Caco-2 (cell line): ENCODE results near the gene CDH2. TPM values are rescaled to one million over a fixed set of nuclear protein-coding genes. Genes with fewer than 3 reads are reported as not detected.

Experiments
- BruUV-seq: library from RNA; stranded (reverse); fragments of 400-500 nt; replicated peaks from 2 replicates; lab custom pipeline; 2021; lab: Mats Ljungman, UMichigan
- CTCF ChIA-PET: fragments of 300-600 bp; sonication (Branson Sonifier 250); formaldehyde crosslinking; loops from one replicate; lab custom pipeline; 2022; ENCODE audit warnings: antibody characterized with exemption; lab: Charles Lee
- POLR2A ChIA-PET: fragments of 300-600 bp; sonication (Branson Sonifier 250); formaldehyde crosslinking; loops from one replicate; lab custom pipeline; 2022; ENCODE audit warnings: antibody characterized with exemption; lab: Charles Lee
- DNase-seq, 2 experiments: peaks; one replicate each; pipeline versions ENCODE4 v3.0.0 to v3.0.0-alpha.2; 2020 to 2022
- H3K27me3 ChIP-seq: replicated peaks from 2 replicates; pipeline ENCODE4 v1.6.0; 2011; ENCODE audit warnings: low read length; ENCODE audit not compliant: control insufficient read depth, insufficient read depth
- H3K36me3 ChIP-seq: 2 replicates; pipeline ENCODE4 v1.5.1; 2011; ENCODE audit warnings: low read length; ENCODE audit not compliant: control insufficient read depth, insufficient read depth
- H3K4me1 ChIP-seq: fragments of 250-450 bp; sonication (Bioruptor Pico); 2 replicates; pipeline ENCODE4 v1.5.1; 2020; ENCODE audit warnings: mild to moderate bottlenecking
- H3K4me3 ChIP-seq: 2 replicates; pipeline ENCODE4 v1.5.1; 2011; ENCODE audit warnings: low read depth, mild to moderate bottlenecking, control low read depth, low read length
- H3K9me3 ChIP-seq: fragments of 250-450 bp; sonication (Bioruptor Pico); 2 replicates; pipeline ENCODE4 v1.5.1; 2020; ENCODE audit warnings: mild to moderate bottlenecking, moderate library complexity
- H3K27ac Mint-ChIP-seq: one replicate; pipeline ENCODE4 v1.8.0; 2022; ENCODE audit warnings: mixed read lengths; ENCODE audit not compliant: unreplicated experiment
- H3K27me3 Mint-ChIP-seq: one replicate; pipeline ENCODE4 v1.8.0; 2022; ENCODE audit warnings: mixed read lengths; ENCODE audit not compliant: insufficient read depth, unreplicated experiment
- H3K36me3 Mint-ChIP-seq: one replicate; pipeline ENCODE4 v1.8.0; 2022; ENCODE audit warnings: mild to moderate bottlenecking, mixed read lengths; ENCODE audit not compliant: insufficient read depth, unreplicated experiment
- H3K4me1 Mint-ChIP-seq: one replicate; pipeline ENCODE4 v1.8.0; 2022; ENCODE audit warnings: low read depth, mixed read lengths; ENCODE audit not compliant: unreplicated experiment
- H3K4me3 Mint-ChIP-seq: one replicate; pipeline ENCODE4 v1.8.0; 2022; ENCODE audit warnings: mild to moderate bottlenecking, moderate library complexity, mixed read lengths; ENCODE audit not compliant: unreplicated experiment
- H3K9me3 Mint-ChIP-seq: one replicate; pipeline ENCODE4 v1.8.0; 2022; ENCODE audit warnings: mixed read lengths; ENCODE audit not compliant: unreplicated experiment
- CTCF ChIP-seq, 2 experiments: fragments of 200-600 bp in 1 of 2; IDR thresholded peaks; 1 replicate in 1 of 2; 2 replicates in 1 of 2; pipeline versions ENCODE4 v1.5.1 to v1.8.0; 2011 to 2022; ENCODE audit warnings: antibody characterized with exemption in 1 of 2, control low read depth in 1 of 2, inconsistent platforms in 1 of 2, low read depth in 1 of 2, low read length in 1 of 2, mild to moderate bottlenecking in 1 of 2, moderate library complexity in 1 of 2; ENCODE audit not compliant: insufficient read depth in 1 of 2, severe bottlenecking in 1 of 2, unreplicated experiment in 1 of 2
- intact Hi-C: fragments of 100-400 bp; cut with micrococcal nuclease; formaldehyde crosslinking; loops from one replicate; pipeline ENCODE4 v1.10.0; 2022; ENCODE audit not compliant: unreplicated experiment
- total RNA-seq: library from RNA; stranded (reverse); gene quantifications from 2 replicates; pipeline ENCODE4 v1.2.3, GENCODE V29; 2022

Gene CDH2
- total RNA-seq, 1 experiment from 2014 or later, result 1.4 TPM

GRCh38 chr18:27959101-27959500 lies 217.8 kb downstream of the CDH2 start:
- TF ChIP-seq CTCF (IDR thresholded peaks at IDR 0.05; ENCODE audit: insufficient read depth in 1 of 2, low read depth in 1 of 2, low read length in 1 of 2, severe bottlenecking in 1 of 2, unreplicated experiment in 1 of 2), result no peak
- H3K9me3 ChIP-seq, result no peaks in the 10 kb centered on the region

GRCh38 chr18:27956001-27956640 lies 220.8 kb downstream of the CDH2 start:
- Mint-ChIP-seq H3K4me1 (no peaks in the 10 kb centered on the region), H3K4me3 (no peak overlapping the region), H3K36me3 (no peaks in the 10 kb centered on the region), H3K9me3 (no peaks in the 10 kb centered on the region), H3K27me3 (no peaks in the 10 kb centered on the region), H3K27ac (no peak overlapping the region)
- ChIA-PET CTCF (no interaction called here), POLR2A (no interaction called here)
- BruUV-seq, result no TSS peak
- no peak for DNase-seq
- intact Hi-C loops, result no loop called here
- H3K27me3 ChIP-seq, result no peaks in the 10 kb centered on the region
- no peaks in the 10 kb centered on the region for H3K36me3 ChIP-seq
- H3K9me3 ChIP-seq, result no peaks in the 10 kb centered on the region
- no peak for TF ChIP-seq CTCF (IDR thresholded peaks at IDR 0.05; ENCODE audit: insufficient read depth in 1 of 2, low read depth in 1 of 2, low read length in 1 of 2, severe bottlenecking in 1 of 2, unreplicated experiment in 1 of 2)
- H3K4me1 ChIP-seq, result no peaks in the 10 kb centered on the region
- no peak overlapping the region for H3K4me3 ChIP-seq

More at GRCh38 chr18:27959101-27959500, 217.8 kb downstream of the CDH2 start:
- Mint-ChIP-seq H3K4me1 (no peaks in the 10 kb centered on the region), H3K36me3 (no peaks in the 10 kb centered on the region), H3K4me3 (no peak overlapping the region), H3K27me3 (no peaks in the 10 kb centered on the region), H3K27ac (no peak overlapping the region), H3K9me3 (no peaks in the 10 kb centered on the region)
- POLR2A ChIA-PET, result no interaction called here
- Histone ChIP-seq H3K4me3 (no peak overlapping the region), H3K27me3 (no peaks in the 10 kb centered on the region), H3K36me3 (no peaks in the 10 kb centered on the region), H3K4me1 (peaks cover 2% of the 10 kb centered on the region; the same call in 1 of the 2 replicates)
- intact Hi-C loops, result no loop called here
- BruUV-seq, result no TSS peak
- CTCF ChIA-PET, result no interaction called here
- DNase-seq, result no peak

GRCh38 chr18:27954226-27954625 lies 222.7 kb downstream of the CDH2 start:
- no peak for DNase-seq
- CTCF ChIA-PET, result no interaction called here

More at GRCh38 chr18:27954226-27954625, 222.7 kb downstream of the CDH2 start:
- Mint-ChIP-seq H3K27ac (no peak overlapping the region), H3K27me3 (no peaks in the 10 kb centered on the region), H3K4me3 (no peak overlapping the region), H3K9me3 (no peaks in the 10 kb centered on the region), H3K4me1 (no peaks in the 10 kb centered on the region), H3K36me3 (no peaks in the 10 kb centered on the region)
- TF ChIP-seq CTCF (IDR thresholded peaks at IDR 0.05; ENCODE audit: insufficient read depth in 1 of 2, low read depth in 1 of 2, low read length in 1 of 2, severe bottlenecking in 1 of 2, unreplicated experiment in 1 of 2), result no peak
- POLR2A ChIA-PET, result no interaction called here
- H3K4me1 ChIP-seq, result no peaks in the 10 kb centered on the region
- intact Hi-C loops, result no loop called here
- no peak overlapping the region for H3K4me3 ChIP-seq
- no peaks in the 10 kb centered on the region for H3K9me3 ChIP-seq
- no peaks in the 10 kb centered on the region for H3K36me3 ChIP-seq
- BruUV-seq, result no TSS peak
- no peaks in the 10 kb centered on the region for H3K27me3 ChIP-seq
